Stimulated activated CD8-positive, alpha-beta memory T cell treated with anti-CD3 and anti-CD28 coated beads, Interleukin-15, amount 100 ng/mL, for 1 hour (primary cell): ENCODE data around the gene SUFU.

Source experiments
- DNase-seq: peaks from one replicate; pipeline ENCODE4 v3.0.0-alpha.2; 2020; ENCODE audit warnings: low read depth

Gene SUFU

DNA sequence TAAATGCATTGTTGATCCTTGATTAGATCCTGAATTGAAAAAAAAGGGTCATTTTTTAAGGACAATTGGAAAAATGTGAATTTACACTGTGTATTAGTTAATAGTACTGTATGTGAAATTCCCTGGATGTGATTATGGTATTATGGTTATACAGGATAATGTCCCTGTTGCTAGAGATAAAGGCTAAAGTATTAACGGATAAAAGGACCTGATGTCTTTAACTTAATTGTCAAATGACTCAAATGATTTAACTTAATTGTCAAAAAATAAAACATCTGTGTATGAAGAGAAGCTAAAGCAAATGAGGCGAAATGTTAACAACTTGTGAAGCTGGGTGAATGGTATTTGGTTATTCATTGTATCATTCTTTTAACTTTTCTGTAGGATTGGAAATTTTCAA is 48.8 kb downstream of the SUFU start:
- DNase-seq = no peak

DNA sequence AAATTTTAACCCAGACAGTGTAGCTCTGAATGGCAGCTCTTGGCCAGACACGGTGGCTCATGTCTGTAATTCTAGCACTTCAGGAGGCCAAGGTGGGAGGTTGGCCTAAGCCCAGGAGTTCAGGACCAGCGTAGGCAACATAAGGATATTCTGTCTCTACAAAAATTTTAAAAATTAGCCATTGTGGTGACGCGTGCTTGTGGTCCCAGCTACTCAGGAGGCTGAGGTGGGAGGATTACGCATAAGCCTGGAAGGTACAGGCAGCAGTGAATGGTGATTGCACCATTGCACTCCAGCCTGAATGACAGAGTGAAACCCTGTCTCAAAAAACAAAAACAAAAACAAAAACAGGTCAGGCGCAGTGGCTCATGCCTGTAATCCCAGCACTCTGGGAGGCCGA is 50.0 kb downstream of the SUFU start:
- no peak for DNase-seq

DNA sequence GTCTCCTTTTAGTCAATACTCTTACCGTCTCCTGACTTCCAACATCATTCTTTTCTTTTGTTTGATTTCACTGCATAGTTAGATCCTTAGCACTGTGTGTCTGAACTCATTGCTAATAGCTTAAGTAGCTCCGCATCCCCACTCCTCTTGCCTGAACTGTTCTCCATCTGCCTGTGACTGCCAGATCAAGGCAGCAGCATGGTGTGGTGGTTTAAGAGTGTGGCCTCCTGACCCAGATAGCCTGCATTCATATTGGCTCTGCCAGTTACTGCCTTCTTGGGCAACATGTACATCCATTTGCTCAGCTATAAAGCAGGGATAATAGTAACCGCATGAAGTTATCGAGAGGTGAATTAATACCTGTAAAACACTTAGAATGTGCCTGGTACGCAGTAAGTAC is 50.8 kb downstream of the SUFU start:
- DNase-seq = no peak

DNA sequence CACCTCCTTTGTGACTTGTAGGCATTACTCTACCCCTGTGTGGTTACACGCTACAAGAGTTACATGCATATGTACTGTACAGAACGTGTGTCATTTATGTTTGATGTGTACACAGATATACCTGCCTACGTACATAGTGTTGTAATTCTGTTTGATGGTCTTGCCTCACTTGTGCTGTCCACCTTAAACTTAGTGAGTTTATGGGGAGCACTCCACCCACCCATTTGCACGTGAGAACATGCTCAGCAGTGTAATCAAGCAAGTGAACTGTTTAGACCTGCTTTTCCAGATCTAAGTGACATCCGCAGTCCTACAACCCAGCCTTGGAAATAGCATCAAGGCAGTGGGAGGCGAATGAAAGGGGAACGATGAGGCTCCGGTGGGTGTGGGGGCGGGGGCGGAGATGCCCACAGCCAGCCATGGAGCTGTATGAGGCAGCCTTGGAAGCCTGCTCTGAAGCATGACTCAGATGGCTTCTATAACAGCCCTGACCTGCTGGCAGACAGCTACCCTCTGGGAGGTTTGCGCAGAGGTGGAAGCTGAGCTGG is 52.1 kb downstream of the SUFU start:
- no peak for DNase-seq

DNA sequence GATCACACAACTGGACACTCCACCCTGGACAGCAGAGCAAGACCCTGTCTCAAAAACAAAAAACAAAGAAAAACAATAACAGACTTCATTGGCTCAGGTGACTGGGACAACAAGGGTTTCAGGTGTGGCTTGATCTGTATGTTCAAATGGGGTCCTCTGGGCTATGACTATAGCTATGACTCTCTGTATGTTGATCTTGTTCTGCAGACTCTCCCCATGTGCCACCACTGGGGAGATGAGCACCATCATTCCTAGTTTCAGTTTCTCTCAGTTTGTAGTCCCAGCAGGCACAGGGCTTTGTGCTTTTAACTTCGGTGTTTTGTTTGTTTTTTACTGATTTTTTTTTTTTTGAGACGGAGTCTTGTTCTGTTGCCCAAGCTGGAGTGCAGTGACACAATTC is 53.8 kb downstream of the SUFU start:
- no peak for DNase-seq

DNA sequence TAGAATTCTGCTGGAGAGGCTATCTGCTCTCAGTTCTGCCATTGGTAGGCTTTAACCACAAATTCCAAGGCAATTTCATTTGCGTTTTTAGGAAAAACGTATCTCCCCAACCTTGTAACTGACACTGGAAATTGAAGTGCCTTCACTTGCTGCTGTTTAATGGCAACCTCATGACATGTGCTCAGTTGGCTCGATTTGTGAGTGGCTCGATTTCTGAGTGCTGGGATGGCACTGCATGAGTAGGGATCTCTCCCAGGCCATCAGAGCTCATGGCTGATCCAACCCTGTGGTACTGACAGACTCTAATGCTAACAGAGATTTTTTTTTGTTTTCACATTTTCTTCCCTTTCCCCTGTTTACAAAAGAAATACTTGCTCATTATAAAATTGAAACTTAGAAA is 56.0 kb downstream of the SUFU start:
- no peak for DNase-seq

DNA sequence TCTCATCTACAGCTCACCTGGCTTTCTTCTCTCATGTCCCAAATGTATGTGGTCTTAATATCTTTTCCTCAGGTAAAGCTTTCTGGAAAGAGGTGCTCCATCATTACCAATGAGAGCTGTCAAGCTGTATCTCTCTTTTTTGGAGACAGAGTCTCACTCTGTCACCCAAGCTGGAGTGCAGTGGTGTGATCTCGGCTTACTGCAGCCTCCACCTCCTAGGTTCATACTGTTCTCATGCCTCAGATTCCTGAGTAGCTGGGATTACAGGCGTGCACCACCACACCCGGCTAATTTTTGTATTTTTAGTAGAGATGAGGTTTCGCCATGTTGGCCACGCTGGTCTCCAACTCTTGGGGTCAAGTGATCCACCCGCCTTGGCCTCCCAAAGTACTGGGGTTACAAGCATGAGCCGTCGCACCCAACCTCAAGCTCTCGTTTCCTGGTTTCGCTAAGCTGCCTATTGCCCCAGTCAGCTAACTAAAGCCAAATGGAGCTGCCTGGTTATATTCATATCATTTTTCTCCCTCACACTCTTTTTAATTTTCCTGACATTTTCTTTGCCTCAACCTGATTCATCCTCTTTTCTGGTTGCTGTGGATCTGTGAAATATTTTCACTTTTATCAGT is 60.5 kb downstream of the SUFU start:
- DNase-seq = no peak

DNA sequence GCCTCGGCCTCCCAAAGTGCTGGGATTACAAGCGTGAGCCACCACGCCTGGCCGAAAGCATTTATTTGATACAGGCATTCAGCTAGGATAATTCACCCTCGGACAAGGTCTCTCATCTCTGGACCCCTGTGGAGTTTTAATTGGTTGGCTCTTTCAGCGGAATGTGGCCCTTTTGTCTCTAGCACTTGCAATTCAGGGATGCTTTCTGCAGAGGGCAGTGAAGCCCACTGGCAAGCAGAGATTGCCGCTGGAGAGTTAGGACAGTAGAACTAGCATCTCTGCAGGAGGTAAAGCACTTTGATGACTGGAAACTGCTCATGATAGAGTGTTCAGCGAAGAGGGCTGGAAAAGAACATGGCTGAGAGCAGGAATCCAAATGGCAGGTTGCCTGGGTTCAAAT is 62.0 kb downstream of the SUFU start:
- no peak for DNase-seq

DNA sequence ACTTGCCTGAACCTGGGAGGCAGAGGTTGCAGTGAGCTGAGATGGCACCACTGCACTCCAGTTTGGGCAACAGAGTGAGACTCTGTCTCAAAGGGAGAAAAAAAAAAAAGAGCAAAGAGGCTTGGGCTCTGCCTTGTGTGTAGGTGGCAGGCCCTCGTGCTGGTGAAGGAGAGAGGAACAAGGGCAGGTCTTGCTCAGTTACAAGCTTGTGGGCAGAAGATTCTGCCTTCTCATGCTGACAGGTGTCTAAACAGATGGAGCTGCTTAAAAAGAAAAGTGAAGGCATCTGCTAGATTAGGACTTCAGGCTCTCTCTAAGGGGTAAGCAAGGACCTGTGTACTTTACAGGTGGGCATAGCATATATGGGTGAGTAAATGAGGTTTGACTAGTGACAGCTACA is 75.0 kb downstream of the SUFU start:
- no peak for DNase-seq

DNA sequence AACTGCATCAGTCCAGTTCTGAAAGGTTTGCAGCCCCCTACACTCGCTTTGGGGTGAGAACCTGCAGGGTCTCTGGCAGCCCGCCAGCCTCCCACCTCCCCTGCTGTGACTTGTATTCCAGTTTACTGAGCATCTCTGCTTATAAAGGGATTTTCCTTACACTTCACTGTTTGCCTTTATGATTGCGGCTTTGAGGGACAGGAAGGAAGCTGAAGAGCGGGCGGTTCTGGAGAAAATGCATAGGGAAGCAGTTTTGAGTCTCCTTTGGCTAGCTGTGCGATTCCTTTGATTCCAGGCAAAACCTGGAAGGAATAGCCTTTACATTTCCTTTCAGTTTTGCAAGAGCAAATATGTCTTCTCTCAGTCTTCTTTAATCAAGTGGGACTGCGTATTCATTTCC is 75.6 kb downstream of the SUFU start:
- no peak for DNase-seq

DNA sequence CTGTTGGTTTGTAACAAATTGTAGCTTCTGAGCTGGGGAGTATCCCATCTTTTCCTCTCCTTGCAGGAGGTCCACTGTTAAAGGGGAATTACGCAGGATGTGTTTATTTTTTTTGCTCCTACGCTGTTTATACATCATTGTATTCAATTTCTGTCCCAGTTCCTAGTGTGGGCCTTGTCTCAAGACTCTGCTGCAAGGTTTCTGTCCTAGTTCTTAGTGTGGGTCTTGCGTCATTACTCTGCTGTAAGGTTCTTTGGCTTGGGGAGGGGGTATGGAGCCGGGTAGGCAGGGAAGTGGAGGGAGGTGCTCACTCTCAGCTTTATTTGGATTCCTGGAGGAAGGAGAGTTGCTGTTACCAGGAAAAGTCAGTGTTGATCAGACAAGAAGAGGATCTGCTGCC is 76.5 kb downstream of the SUFU start:
- DNase-seq = no peak

DNA sequence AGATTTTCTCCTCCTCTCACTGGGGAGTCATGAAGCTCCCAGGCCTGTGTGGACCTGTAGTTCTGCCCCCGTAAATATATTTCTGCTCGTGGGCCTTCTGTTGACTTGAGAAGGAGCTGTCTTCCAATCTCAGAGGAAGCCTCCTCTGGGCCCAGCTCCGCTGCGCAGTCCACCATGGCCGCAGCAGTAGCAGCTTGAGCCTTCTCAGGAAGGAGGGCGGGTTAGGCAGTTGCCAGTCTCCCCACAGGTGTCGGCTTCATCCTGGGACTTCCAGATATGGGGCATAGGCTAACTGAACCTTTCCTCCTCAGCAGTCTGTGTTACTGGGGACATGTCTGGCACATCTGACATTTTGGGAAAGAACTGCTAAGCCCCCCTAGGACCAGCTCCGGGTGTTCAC is 77.6 kb downstream of the SUFU start:
- no peak for DNase-seq

DNA sequence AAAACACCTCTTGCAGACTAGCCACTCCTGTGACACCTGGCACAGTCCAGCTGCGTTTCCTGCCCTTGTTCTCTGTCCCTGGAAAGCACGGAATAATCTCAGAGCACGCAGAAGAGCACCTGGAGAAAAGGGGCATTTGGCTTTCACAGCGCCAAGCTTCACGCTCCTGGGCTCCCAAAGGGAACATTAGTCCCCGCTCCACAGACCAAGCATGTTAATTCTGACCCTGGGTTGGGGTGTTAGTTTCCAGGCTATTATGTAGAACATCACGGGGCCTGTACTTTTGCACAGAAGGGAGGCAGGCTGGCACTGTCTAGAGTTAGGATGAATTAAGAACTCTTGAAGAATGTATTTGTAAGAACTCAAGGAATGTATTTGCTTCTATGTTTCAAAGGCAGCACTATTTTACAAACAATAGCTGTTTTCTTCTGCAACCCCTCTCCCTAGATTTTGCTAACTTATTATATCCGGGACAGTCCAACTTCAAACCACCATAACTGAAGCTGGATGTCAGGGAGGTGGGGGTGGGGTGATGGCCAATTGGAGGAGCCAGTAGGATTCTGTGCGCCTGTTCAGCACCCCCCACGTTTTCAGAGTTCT is 78.3 kb downstream of the SUFU start:
- no peak for DNase-seq

DNA sequence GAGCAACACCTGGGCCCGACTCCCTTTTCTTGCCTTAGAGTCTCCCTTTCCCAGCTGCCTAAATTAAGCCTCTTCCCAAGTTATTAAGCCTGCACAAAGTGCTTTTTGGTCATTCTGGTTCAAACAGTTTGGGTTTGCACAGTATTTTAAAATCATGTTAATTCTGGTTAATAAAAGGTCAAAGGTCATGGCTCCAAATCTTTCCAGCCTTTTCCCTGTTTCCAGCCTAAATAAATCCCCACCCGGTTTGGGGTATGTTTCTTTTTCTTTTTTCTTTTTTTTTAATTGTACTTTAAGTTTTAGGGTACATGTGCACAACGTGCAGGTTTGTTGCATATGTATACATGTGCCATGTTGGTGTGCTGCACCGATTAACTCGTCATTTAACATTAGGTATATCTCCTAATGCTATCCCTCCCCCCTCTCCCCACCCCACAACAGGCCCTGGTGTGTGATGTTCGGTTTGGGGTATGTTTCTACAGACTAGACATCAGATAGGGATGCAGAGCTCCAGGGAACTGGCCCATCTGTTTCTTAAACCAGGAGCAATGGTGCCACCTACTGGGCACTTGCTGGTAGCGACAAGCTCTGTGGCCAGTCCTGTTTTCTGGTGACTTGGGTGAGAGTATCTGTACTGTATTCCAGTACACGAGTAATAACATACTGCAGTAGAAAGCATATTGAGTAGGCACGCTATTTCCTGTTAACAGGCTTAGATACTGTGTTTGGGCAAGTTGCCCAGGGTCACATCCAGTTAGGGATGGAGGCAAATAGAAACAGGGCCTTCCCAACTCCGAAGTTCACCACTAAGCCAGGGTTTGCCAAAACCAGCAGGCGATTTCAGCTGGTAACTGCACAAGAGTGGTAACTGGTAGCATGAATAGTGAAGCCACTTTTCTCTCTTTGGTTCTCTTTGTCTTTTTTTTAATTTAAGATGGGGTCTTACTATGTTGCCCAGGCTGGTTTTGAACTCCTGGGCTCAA is 80.0 kb downstream of the SUFU start:
- DNase-seq = peak; percentile 72

DNA sequence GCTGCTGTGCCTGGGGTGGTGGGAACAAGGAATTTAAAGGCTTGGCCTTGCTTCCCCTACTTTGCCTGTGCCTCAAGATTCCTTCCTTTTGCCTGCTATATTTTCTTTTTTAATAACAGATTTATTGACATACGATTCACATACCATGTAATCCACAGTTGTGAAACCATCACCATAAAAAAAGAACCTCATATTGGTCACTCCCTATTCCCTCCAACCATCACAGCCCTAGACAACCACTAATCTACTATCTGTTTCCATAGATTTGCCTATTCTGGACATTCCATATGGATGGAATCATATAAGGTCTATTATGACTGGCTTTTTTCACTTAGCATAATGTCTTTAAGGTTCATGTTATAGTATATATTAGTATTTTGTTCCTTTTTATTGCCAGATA is 81.3 kb downstream of the SUFU start:
- DNase-seq = no peak

DNA sequence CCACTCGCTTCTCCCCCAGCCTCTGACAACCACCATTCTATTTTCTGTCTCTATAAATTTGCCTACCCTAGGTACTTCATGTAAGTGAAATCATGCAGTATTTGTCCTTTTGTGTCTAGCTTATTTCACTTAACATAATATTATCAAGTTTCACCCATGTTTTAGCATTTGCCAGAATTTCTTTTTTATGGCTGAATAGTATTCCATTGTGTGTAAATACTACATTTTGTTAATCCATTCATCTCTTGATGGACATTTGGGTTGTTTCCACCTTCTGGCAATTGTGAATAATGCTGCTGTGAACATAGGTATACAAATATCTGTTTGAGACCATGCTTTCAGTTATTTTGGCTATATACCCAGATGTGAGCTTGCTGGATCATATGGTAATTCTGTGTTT is 83.1 kb downstream of the SUFU start:
- DNase-seq = no peak

DNA sequence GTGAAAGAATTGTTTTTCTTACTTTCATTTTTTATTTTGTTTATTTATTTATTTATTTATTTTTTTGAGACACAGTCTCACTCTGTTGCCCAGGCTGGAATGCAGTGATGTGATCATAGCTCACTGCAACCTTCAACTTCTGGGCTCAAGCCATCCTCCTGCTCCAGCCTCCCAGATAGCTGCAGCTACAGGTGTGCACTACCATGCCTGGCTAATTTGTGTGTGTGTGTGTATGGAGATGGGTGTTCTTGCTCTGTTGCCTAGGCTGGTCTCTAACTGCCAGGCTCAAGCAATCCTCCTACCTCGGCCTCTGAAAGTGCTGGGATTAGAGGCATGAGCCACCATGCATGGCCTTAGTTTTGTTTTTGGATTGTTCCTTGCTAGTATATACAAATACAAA is 85.1 kb downstream of the SUFU start:
- no peak for DNase-seq

DNA sequence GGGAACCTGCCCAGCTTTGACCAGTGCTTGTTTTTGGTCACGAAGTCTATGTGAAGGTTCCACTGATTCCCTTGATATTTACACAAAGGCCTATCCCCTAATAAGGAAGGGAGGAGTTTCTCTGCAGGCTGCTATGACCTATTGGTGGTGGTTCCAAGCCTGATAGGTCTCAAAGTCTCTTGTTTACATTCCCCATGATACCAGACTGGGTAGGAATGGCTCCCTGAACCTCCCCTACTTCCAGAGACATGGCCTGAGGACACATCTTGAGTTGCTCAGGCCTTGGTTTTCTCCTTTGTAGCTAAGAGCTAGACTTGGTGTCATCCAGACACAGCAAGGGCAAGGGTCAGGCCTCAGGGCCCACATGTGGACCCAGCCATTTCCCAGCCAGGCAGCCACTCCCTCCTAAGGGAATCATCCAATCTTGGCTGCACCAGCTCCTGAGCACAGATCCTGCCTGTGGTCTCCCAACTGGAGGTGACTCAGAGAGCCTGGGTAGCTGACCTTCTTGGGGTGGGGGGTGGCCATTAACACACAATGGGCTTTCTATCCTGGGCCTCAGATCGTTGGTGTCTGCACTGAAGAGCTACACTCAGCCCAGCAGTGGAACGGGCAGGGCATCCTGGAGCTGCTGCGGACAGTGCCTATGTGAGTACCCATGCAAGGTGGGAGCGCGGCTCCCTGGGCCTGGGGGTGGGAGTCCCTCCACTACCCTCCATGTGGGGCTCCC is 89.5 kb downstream of the SUFU start:
- no peak for DNase-seq

DNA sequence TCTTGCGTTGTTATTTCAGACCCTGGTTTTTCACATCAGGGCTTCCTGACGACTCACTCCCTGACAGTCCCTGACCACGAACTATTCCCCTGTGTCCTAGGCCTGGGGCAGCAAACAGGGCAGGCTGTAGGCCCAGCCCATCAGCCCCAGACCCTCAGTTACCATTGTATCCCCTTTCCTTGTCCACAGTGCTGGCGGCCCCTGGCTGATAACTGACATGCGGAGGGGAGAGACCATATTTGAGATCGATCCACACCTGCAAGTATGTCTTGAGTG is 90.0 kb downstream of the SUFU start:
- no peak for DNase-seq

DNA sequence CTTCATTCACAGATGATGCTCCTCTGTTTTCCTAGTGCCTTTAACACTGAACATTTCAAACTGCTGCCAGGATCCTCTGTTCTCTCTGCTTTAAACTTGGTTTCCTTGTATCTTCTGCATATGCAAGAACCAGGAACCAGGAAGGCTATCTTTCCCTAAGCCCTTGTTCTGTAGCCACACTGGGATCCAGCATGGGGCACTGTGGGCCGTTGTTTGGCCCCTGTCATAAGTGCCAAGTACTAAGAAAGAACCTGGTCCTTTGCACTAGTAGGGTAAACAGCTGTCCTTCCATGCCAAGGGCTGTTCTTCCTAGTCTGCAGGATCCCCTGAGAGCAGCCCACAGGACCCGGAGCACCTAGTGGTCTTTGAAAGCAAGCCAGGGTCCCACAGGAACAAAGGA is 91.5 kb downstream of the SUFU start:
- no peak for DNase-seq

DNA sequence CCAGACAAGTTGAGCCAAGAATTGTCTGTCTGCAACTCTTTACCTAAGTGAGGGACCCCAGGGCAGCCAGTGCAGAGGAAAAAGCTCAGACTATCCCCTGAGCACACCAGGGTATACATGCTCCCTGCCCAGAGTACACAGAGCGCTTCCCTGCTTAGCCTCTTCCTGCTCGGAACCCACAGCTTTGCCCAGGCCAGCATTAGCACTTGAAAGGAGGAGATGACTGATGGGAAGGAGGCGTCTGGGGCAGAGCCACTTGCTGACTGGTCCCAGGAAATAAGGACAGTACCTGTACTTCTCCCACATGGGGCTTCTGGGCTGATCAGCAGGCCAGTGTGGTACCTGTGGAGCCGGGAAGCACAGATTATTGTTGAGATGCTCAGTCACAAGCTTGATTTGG is 92.1 kb downstream of the SUFU start:
- no peak for DNase-seq

DNA sequence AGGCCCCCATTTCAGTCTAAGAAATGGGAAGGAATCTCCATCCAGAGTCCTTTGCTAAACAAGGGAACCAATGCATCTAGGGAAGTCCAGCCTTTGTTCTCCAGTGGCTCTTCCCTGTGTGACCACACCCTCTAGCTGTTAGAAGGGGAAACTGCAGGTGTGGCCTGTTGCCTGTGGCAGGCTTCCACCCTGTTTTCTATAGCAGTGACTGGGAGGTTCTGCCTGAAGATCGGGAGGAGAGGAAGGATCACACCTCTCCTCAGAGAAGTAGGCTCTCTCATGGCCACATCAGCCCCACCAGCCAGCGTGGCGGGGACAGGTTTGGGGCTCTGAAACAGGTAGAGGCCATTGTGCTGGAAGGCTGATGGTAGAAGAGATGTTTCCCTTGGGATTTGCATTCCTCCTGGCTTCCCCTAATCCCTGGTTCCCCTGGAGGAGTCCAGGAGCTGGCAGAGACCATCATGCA is 92.8 kb downstream of the SUFU start:
- DNase-seq = no peak
